HG02571 (cell line): ENCODE results near the gene TMEM255B.
"Not testable (repeated sequence)": the region's sequence is repeated elsewhere in the genome, so short reads cannot be mapped to it uniquely, and the experiment has no call there.

Source experiments
- ATAC-seq: cut with Tn5 transposase; IDR thresholded peaks from one replicate; pipeline ENCODE4 v1.9.1; 2021; ENCODE audit warnings: mild to moderate bottlenecking, moderate library complexity; ENCODE audit not compliant: unreplicated experiment

TMEM255B gene

GRCh38 chr13:113785051-113786010, 26.3 kb downstream of the TMEM255B start:
- no peak for ATAC-seq

DNA sequence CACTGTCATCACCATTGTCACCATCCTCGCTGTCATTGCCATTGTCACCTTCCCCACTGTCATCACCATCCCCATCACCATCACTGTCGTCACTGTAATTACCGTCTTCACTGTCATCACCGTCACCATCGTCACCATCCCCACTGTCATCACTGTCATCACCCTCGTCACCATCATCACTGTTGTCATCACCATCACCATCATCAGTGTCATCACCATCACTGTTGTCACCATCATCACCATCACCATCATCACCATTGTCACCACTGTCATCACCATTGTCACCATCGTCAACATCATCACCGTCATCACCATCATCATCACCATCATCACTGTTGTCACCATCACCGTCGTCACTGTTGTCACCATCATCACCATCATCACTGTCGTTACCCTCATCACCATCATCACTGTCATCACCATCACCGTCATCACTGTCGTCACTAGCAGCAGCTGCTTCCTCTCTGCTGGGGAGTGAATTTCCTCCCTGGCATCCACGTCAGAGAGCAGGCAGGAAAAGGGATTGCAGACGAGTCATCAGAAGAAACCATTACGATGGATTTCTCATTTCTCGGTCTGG, 27.3 kb downstream of the TMEM255B start:
- ATAC-seq: no peak

DNA sequence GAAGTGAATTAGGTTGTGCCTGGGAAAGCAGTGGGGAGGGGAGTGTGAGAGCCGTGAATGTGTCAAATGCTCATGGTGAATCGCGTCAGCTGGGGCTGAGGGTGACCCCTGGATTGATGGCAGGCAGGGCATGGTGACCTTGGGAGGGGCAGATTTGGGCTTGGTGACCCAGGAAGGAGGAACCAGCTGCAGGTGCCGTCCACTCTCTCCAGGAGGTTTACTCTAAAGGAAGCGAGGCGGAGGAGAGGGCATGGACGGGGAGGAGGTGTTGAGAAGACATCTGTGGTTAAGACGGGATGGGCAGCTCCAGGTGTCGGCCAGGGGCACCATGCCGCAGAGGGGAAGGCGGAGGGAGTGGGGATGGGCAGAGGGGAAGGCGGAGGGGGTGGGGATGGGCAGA, 28.7 kb downstream of the TMEM255B start:
- no peak for ATAC-seq

- no peak for ATAC-seq
Measured at GRCh38 chr13:113788413-113789135, 29.5 kb downstream of the TMEM255B start.

GRCh38 chr13:113789167-113789566, 30.1 kb downstream of the TMEM255B start:
- no peak for ATAC-seq

DNA sequence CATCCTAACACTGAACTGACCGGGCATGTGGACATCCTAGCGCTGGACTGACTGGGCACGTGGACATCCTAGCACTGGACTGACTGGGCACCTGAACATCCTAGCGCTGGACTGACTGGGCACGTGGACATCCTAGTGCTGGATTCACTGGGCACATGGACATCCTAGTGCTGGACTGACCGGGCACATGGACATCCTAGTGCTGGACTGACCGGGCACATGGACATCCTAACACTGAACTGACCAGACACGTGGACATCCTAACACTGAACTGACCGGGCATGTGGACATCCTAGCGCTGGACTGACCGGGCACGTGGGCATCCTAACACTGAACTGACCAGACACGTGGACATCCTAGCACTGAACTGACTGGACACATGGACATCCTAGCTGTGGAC, 30.9 kb downstream of the TMEM255B start:
- not testable (repeated sequence) for ATAC-seq

DNA sequence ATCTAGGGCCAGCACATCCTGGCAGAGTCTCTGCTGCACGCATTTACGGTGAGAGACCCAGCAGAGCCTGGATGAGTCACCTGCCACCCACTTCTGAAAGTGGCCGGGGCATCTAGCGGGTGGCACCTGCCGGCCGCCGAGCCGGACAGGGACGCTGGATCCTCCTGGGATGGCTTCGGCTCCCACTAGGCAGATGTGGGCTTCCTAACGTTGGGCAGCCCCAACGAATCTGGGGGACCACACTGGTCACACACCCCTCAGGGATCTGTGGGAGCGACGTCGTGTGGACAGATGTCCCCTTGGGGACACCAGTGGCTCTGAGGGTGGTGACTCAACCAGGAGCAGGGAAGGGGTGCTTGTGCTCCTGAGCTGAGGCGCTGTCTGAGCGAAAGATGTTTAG, 32.2 kb downstream of the TMEM255B start:
- ATAC-seq: no peak

DNA sequence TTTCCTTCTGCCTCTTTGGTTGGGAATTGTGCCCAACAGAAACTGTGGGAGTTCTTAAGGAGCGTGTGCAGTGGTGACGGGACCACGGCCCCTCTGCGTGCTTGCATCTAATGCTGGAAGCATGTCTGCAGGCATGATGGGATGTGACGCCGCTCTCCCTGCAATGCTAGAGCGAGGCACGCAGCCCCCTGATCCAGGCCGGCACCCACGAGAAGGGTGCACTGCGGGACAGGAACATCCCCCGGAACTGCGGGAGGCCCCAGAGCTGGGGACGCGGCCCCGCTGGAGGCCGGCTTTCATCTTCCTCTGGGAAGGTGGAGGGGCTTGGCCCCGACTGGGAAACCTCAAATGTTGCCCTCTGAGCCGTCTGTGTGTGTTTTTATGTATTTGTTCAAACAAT, 32.7 kb downstream of the TMEM255B start:
- ATAC-seq: no peak

GRCh38 chr13:113792236-113792770, 33.3 kb downstream of the TMEM255B start:
- ATAC-seq: no peak

- no peak for ATAC-seq
Measured at GRCh38 chr13:113792886-113793717, 34.1 kb downstream of the TMEM255B start.

DNA sequence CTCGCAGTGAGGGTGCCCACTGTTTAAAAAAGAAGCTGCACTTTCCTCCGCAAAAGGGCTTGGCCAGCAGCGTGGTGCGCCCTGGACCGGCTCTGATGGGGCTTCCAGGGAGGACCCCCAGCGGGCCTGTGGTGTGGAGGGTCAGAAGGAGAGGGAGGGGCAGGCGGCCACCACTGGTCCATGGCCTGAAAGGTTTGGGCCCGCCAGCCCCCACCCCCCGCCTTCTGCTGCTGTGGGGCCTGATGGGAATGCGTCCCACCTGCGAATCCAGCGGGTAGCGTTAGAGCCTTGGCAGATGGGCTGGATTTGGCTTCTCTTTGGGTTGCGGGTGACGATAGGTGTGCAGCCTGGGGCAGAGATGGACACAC, 34.7 kb downstream of the TMEM255B start:
- ATAC-seq: no peak

DNA sequence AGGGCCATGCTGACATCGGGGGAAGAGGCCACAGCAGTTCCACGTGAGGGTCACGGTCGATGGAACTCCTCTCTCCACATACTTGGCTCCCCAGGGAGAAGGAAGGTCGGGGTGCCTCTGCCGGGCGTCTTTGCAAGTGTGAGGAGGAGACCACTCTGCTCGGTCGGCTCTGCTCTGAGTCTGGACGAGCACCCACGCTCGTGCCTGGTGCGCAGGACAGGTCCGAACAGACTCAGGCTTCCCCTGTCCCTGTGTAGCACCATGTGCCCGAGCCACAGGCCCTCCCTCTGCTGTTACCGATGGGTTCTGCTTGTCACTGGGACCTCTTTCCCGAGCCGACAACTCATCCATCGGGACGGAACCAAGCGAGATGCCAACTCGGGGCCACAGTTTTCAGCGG, 35.1 kb downstream of the TMEM255B start:
- no peak for ATAC-seq

DNA sequence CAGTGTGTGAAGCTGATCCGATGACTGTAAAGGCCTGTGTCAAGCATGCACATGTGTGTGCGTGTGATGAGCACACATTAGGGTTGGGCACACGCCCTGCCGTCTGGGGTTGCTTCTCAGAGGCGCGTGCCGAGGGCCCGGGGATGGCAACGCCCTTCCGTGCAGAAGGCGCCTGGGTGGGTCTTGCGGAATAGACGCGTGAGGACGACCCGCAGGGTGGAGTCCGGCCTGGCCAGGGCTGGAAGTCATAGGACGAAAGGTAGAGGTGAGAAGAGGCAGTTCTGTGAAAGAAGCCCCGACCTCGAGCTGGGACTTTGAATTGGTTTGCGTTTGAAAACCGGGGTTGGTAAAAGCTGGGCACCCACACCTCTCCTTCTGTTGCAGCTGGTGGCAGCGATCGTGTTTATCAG, 35.7 kb downstream of the TMEM255B start:
- no peak for ATAC-seq

- ATAC-seq: not testable (repeated sequence)
Measured at GRCh38 chr13:113795362-113795761, 36.3 kb downstream of the TMEM255B start.

- ATAC-seq: no peak
Measured at GRCh38 chr13:113796211-113796963, 37.4 kb downstream of the TMEM255B start.

DNA sequence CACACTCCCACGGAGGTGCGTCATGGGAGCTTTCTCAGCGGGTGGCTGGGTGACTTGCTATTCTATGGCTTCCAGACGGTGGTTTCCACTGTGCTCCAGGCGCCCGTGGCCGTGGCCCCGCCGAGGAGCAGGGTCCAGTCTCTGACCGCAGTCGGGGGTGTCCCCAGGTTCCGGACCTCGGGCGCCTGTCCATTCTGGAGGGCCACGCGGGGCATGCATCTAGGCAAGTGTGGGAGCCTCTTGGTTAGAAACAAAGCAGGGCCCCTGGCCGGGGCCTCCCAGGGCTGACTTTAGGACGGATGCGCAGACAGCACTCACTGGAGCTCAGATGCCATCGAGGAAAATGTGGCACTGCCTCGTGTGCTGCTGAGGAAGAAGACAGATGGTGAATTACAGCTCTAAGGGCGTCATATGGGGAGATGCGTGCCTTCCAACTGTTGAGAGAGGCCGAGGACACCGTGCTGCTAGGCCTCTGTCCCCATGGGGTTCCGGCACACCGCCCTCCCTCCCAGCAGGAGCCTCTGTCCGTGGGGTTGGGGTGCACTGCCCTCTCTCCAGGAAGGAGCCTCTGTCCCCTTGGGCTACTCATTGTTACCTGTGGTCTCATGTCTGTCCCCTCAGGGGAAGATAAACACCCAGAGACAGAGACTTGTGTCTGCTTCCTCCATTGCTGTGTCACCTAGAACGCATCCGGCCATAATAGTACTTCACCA, 38.1 kb downstream of the TMEM255B start:
- no peak for ATAC-seq

- ATAC-seq: no peak
Measured at GRCh38 chr13:113798200-113798811, 39.3 kb downstream of the TMEM255B start.

DNA sequence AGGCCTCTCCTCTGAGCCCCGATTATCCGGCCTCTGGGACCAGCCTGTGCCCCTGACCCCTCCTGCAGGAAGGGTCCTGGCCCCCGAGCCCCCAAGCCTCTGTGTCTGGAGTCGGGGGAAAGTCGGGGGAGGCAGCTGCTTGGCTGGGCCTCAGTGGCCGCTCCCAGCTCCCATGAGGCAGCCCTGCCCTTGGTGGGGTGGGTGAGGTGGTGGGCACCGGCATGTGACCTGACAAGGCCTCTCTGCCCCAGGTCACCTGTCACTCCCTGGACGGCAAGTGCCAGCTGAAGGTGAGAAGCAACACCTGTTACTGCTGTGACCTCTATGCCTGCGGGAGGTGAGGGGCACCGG, 41.5 kb downstream of the TMEM255B start:
- ATAC-seq: no peak
